ENCODE data around the gene PIEZO1. TPM values are rescaled to one million over a fixed set of nuclear protein-coding genes. Genes with fewer than 3 reads are reported as not detected.

The PIEZO1 gene
- polyA plus RNA-seq, 1 donor = 92.9 TPM

DNA sequence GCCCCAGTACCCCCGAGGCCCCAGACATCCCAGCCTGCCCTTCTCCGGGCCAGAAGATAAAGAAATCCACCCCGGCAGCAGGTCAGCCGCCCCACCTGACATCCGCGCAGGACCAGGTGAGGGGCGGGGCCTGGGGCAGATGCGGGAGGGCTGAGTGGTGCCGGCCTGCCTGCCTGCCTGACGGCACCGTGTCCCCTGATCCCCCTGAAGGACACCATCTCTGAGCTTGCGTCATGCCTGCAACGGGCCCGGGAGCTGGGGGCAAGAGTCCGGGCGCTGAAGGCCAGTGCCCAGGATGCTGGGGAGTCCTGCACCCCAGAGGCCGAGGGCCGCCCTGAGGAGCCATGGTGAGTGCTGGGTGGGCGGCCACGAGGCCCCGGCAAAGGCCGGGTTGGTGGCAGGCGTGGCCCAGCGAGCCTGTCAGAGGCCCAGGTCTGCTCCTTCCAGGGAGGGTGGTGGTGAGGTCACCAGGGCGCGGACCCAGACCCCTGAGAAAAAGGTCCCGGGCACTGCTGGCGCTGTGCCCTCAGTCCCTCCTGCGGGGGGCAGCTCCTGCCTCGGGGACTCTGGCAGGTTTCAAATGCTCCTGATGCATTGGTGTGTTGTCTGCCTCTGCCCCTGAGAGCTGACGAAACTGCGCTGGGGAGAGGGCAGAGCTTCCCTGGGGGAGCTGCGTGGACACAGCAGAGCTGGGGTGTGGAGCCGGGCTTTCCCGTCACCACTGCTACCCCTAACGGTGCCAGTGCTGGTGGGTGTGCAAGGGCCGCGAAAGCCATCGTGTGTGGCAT lies 19.7 kb upstream of the PIEZO1 start:
- no peaks in the 10 kb centered on the region for H3K27me3 ChIP-seq (ENCODE audit: control insufficient read depth, insufficient read depth, low read length)
- no peak overlapping the region for H3K27ac ChIP-seq (ENCODE audit: low read length)
- H3K36me3 ChIP-seq (ENCODE audit: control insufficient read depth, insufficient read depth, low read length) = peaks cover 39% of the 10 kb centered on the region
- peak overlapping the region; percentile 68 for H3K4me3 ChIP-seq (ENCODE audit: low read length)
- H3K9me3 ChIP-seq (ENCODE audit: control insufficient read depth, low read depth, low read length) = peaks cover 5% of the 10 kb centered on the region
- H3K4me1 ChIP-seq (ENCODE audit: control insufficient read depth, insufficient read depth, low read length) = peaks cover 15% of the 10 kb centered on the region
- peak; percentile 70 to 86 for DNase-seq
- no CpG with 5 or more reads among the region's 39 CpGs for WGBS (ENCODE audit: insufficient coverage, low lambda C conversion rate)

DNA sequence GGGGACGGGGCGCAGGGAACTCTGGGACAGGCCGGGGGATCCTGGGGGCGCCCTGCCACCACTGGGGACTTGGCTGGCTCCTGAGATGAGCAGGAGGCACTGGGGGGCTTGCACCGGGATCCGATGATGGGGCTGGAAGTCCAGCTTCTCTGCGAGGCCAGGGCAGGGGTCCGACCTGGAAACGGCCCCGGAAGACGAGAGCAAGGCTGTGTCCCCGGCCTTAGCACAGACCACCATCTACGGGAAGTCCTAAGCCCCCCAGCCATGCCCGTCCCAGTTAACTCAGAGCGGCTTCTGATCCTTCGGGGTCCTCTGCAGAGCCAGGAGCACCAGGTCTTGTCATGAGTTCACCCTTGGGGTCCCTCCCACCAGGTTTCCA lies 19.1 kb upstream of the PIEZO1 start:
- Histone ChIP-seq H3K36me3 (ENCODE audit: control insufficient read depth, insufficient read depth, low read length) (peaks cover 34% of the 10 kb centered on the region), H3K27ac (ENCODE audit: low read length) (no peak overlapping the region), H3K27me3 (ENCODE audit: control insufficient read depth, insufficient read depth, low read length) (no peaks in the 10 kb centered on the region), H3K4me3 (ENCODE audit: low read length) (peak overlapping the region; percentile 68), H3K4me1 (ENCODE audit: control insufficient read depth, insufficient read depth, low read length) (peaks cover 15% of the 10 kb centered on the region), H3K9me3 (ENCODE audit: control insufficient read depth, low read depth, low read length) (peaks cover 5% of the 10 kb centered on the region)
- WGBS (ENCODE audit: insufficient coverage, low lambda C conversion rate) = no CpG with 5 or more reads among the region's 16 CpGs
- no peak for DNase-seq

DNA sequence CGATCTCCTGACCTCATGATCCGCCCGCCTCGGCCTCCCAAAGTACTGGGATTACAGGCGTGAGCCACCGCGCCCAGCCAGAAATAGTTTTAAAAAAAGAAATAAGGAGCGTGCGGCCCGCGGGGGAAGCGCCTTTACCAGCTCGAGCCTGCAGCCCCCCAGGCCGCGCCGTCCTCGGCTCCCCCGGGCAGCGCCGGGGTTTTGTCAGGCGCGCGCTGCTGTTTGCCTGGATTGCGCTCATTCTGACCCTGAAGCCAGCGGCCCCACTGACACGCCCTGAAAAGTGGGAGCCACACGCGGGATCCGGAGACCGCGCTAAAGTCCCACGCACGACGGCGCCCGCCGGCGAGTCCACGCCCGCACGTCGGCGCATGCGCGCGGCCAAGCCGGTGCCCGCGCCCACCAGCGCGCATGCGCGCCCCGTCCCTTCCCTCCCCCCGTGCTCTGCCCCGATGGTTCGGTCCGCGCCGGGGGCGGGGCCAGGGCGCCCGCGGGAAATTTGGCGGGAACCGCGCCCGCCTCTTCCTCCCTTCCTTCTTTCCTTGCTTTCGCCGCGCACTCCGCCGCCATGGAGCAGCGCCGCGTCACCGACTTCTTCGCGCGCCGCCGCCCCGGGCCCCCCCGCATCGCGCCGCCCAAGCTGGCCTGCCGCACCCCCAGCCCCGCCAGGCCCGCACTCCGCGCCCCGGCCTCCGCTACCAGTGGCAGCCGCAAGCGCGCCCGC lies 18.4 kb upstream of the PIEZO1 start, which contains the start of gene CDT1:
CDT1 (plus strand) TSS at position 526 of the 724 bp plus-strand sequence; CDS start at position 569, 43 bp downstream.
- Histone ChIP-seq H3K27ac (ENCODE audit: low read length) (peak within 1 kb of the TSS; percentile 81), H3K9me3 (ENCODE audit: control insufficient read depth, low read depth, low read length) (peaks cover 5% of the 10 kb centered on the region), H3K27me3 (ENCODE audit: control insufficient read depth, insufficient read depth, low read length) (no peaks in the 10 kb centered on the region), H3K4me3 (ENCODE audit: low read length) (peak within 1 kb of the TSS; percentile 83), H3K36me3 (ENCODE audit: control insufficient read depth, insufficient read depth, low read length) (peaks cover 27% of the 10 kb centered on the region), H3K4me1 (ENCODE audit: control insufficient read depth, insufficient read depth, low read length) (peaks cover 15% of the 10 kb centered on the region)
- no CpG with 5 or more reads among the region's 98 CpGs for WGBS (ENCODE audit: insufficient coverage, low lambda C conversion rate)
- peak; percentile 76 to 80 for DNase-seq

GRCh38 chr16:88800277-88800592 lies 15.2 kb upstream of the PIEZO1 start:
- Histone ChIP-seq H3K4me1 (ENCODE audit: control insufficient read depth, insufficient read depth, low read length) (peaks cover 12% of the 10 kb centered on the region), H3K27me3 (ENCODE audit: control insufficient read depth, insufficient read depth, low read length) (no peaks in the 10 kb centered on the region), H3K9me3 (ENCODE audit: control insufficient read depth, low read depth, low read length) (peaks cover 5% of the 10 kb centered on the region), H3K36me3 (ENCODE audit: control insufficient read depth, insufficient read depth, low read length) (peaks cover 4% of the 10 kb centered on the region), H3K27ac (ENCODE audit: low read length) (no peak overlapping the region), H3K4me3 (ENCODE audit: low read length) (no peak overlapping the region)
- no peak for DNase-seq
- no CpG with 5 or more reads among the region's 6 CpGs for WGBS (ENCODE audit: insufficient coverage, low lambda C conversion rate)

DNA sequence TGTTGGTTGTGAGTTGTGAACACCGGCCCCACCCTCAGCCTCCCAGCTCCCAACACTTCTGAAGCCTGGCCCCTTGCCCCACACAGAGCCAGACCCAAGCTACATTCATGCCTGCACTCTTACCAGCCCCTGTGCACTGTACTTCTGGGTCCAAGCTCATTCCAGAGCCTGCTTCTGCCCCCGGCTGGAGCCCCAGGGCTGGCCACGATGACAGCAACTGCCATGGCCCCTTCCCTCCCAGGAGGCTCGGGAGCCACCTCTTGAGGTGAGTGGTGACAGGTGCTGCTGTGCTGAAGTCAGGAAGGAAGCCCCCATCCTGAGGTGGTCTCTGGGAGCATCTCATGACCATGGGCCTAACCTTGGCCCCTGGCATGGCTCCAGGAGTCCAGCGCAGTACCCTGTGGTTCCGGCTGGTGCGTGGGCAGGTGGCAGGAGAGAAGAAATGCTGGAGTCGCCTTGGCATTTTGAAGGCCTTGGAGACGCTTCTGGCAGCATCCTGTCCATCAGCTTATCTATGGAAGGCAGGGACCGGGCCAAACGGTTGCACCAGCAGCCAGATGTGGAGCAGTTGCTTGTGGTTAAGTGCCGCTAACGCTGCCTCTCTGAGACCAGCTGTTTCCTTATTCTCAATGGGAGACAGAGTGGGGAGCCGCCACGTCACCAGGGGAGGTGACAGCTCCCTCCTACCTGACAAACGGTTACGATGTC lies 14.7 kb upstream of the PIEZO1 start:
- Histone ChIP-seq H3K36me3 (ENCODE audit: control insufficient read depth, insufficient read depth, low read length) (no peaks in the 10 kb centered on the region), H3K4me1 (ENCODE audit: control insufficient read depth, insufficient read depth, low read length) (peaks cover 7% of the 10 kb centered on the region), H3K9me3 (ENCODE audit: control insufficient read depth, low read depth, low read length) (peaks cover 3% of the 10 kb centered on the region), H3K27me3 (ENCODE audit: control insufficient read depth, insufficient read depth, low read length) (no peaks in the 10 kb centered on the region), H3K4me3 (ENCODE audit: low read length) (no peak overlapping the region), H3K27ac (ENCODE audit: low read length) (no peak overlapping the region)
- no peak for DNase-seq
- WGBS (ENCODE audit: insufficient coverage, low lambda C conversion rate) = no CpG with 5 or more reads among the region's 17 CpGs

DNA sequence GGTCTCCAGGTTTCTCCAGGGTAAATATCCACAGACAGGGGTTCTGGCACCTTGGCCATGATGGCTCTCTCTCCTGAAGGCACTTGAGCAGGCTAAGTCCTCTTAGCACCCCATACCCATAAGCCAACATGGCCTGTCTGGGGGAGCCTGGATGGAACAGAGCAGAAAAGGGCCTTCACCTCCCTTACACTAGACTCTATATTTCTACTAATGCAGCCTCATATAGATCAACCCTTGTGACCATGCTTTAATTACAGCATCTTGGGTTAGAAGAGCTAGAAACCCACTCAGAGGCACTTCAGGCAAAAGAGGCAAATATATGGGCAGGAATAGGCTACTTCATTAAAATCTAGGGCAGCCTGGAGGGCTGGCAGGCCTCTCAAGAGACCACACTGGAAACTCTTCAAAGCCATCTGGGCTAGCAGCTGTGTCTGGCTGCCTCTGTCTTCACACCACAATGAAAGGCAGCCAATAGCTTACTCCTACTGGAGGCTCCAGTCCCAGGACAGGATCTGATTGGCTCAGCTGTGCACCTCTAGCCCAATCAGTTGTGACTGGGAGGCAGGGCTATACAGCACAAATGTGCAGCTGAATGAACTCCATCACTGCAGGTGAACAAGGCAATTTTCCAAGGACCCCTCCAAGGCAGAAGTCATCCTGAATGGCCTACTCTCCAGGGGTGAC lies 13.9 kb upstream of the PIEZO1 start:
- Histone ChIP-seq H3K4me1 (ENCODE audit: control insufficient read depth, insufficient read depth, low read length) (peaks cover 4% of the 10 kb centered on the region), H3K9me3 (ENCODE audit: control insufficient read depth, low read depth, low read length) (no peaks in the 10 kb centered on the region), H3K4me3 (ENCODE audit: low read length) (no peak overlapping the region), H3K36me3 (ENCODE audit: control insufficient read depth, insufficient read depth, low read length) (no peaks in the 10 kb centered on the region), H3K27me3 (ENCODE audit: control insufficient read depth, insufficient read depth, low read length) (no peaks in the 10 kb centered on the region), H3K27ac (ENCODE audit: low read length) (no peak overlapping the region)
- no peak for DNase-seq

- no peak for DNase-seq
- H3K27me3 ChIP-seq (ENCODE audit: control insufficient read depth, insufficient read depth, low read length) = no peaks in the 10 kb centered on the region
- H3K27ac ChIP-seq (ENCODE audit: low read length) = no peak overlapping the region
- H3K9me3 ChIP-seq (ENCODE audit: control insufficient read depth, low read depth, low read length) = no peaks in the 10 kb centered on the region
- H3K4me1 ChIP-seq (ENCODE audit: control insufficient read depth, insufficient read depth, low read length) = peaks cover 10% of the 10 kb centered on the region
- WGBS (ENCODE audit: insufficient coverage, low lambda C conversion rate) = 100% methylated on average over 1 of the region's 4 CpGs
- no peaks in the 10 kb centered on the region for H3K36me3 ChIP-seq (ENCODE audit: control insufficient read depth, insufficient read depth, low read length)
- H3K4me3 ChIP-seq (ENCODE audit: low read length) = no peak overlapping the region
These were observed 13.1 kb upstream of the PIEZO1 start for GRCh38 chr16:88798073-88798472.

- Histone ChIP-seq H3K27me3 (ENCODE audit: control insufficient read depth, insufficient read depth, low read length) (no peaks in the 10 kb centered on the region), H3K27ac (ENCODE audit: low read length) (no peak overlapping the region), H3K4me1 (ENCODE audit: control insufficient read depth, insufficient read depth, low read length) (peaks cover 14% of the 10 kb centered on the region), H3K36me3 (ENCODE audit: control insufficient read depth, insufficient read depth, low read length) (no peaks in the 10 kb centered on the region), H3K9me3 (ENCODE audit: control insufficient read depth, low read depth, low read length) (no peaks in the 10 kb centered on the region), H3K4me3 (ENCODE audit: low read length) (no peak overlapping the region)
- DNase-seq = no peak
- WGBS (ENCODE audit: insufficient coverage, low lambda C conversion rate) = no CpG with 5 or more reads among the region's 4 CpGs
These were observed 11.3 kb upstream of the PIEZO1 start for GRCh38 chr16:88796278-88796677.

DNA sequence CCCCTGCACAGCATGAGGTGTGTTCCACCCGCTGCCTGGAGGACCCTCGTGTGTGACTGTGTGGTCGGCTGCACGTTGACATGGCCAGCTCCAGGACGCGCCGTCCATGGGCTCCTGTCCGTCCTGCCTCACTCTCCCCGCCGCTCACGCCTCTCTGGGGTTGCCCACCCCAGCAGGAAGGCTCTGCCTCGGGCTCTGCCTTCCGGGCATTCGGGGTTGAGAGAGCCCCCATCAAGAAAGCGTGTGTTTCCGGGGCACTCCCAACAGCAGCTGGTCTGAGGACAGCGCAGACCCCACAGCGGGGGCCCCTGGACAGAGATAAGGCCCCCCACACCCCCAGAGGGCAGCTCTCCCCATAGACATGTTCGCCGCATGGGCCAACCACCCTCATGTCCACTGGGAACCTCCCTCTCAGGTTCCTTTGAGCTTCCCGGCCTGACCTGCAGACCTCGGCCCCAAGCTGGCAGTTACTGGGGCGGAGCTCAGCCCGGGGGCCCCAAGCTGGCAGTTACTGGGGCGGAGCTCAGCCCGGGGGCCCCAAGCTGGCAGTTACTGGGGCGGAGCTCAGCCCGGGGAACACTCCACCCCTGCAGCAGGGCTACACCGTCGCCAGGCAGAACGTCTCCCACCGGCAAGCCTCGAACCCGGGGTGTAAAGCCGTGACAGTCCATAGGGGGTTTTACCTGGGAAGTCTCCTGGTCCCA lies 8.4 kb upstream of the PIEZO1 start:
- no peaks in the 10 kb centered on the region for H3K9me3 ChIP-seq (ENCODE audit: control insufficient read depth, low read depth, low read length)
- peak overlapping the region; percentile 9 for H3K4me3 ChIP-seq (ENCODE audit: low read length)
- H3K36me3 ChIP-seq (ENCODE audit: control insufficient read depth, insufficient read depth, low read length) = no peaks in the 10 kb centered on the region
- H3K27ac ChIP-seq (ENCODE audit: low read length) = peak overlapping the region; percentile 16
- peaks cover 14% of the 10 kb centered on the region for H3K4me1 ChIP-seq (ENCODE audit: control insufficient read depth, insufficient read depth, low read length)
- no peaks in the 10 kb centered on the region for H3K27me3 ChIP-seq (ENCODE audit: control insufficient read depth, insufficient read depth, low read length)
- DNase-seq = peak; percentile 64 to 83
- WGBS (ENCODE audit: insufficient coverage, low lambda C conversion rate) = no CpG with 5 or more reads among the region's 35 CpGs
